Esophagus muscularis mucosa (tissue), 4 donors: ENCODE results near the gene TP73.

Experiments
- CTCF ChIP-seq, 3 experiments: fragments of 200-600 bp in 2 of 3; fragments of 450-650 bp in 1 of 3; sonication (generic) in 2 of 3; IDR thresholded peaks; one replicate each; pipeline ENCODE4 v1.5.1; 2017 to 2019; ENCODE audit warnings: antibody characterized with exemption in 3 of 3, mild to moderate bottlenecking in 2 of 3, moderate library complexity in 1 of 3
- EP300 ChIP-seq: sonication (generic); formaldehyde crosslinking; IDR thresholded peaks from one replicate; pipeline ENCODE4 v1.6.1; 2017; ENCODE audit warnings: antibody characterized with exemption
- POLR2AphosphoS5 ChIP-seq, 2 donors: sonication (generic); formaldehyde crosslinking; IDR thresholded peaks; one replicate each; pipeline ENCODE4 v1.6.1; 2017; ENCODE audit warnings: antibody characterized with exemption in 2 of 2

- no peak for TF ChIP-seq POLR2AphosphoS5 (IDR thresholded peaks at IDR 0.05)
- no peak for TF ChIP-seq CTCF (IDR thresholded peaks at IDR 0.05)
- no peak for TF ChIP-seq EP300
Measured at GRCh38 chr1:3776231-3776961, 124.1 kb downstream of the TP73 start.
